Natural killer cell (primary cell): ENCODE results near the gene NFU1. TPM values are rescaled to one million over a fixed set of nuclear protein-coding genes. Genes with fewer than 3 reads are reported as not detected.

Experiments
- ATAC-seq, 3 donors: fragments of 150-1000 bp in 2 of 3; fragments of 200-7000 bp in 1 of 3; cut with Tn5 transposase; 1 replicate in 1 of 3; 2 replicates in 2 of 3; pipeline ENCODE4 v1.10.0; 2021; ENCODE audit warnings: mild to moderate bottlenecking in 2 of 3, moderate library complexity in 2 of 3
- DNase-seq, 2 donors: peaks; one replicate each; pipeline versions ENCODE4 v3.0.0 to v3.0.0-alpha.2; 2013 to 2021; ENCODE audit warnings: mixed read lengths in 1 of 2
- H3K27ac ChIP-seq: one replicate; pipeline ENCODE4 v1.5.1; 2013; ENCODE audit warnings: mild to moderate bottlenecking, low read length
- H3K27me3 ChIP-seq: one replicate; pipeline ENCODE4 v1.6.1; 2013; ENCODE audit warnings: low read length; ENCODE audit not compliant: control insufficient read depth, insufficient read depth
- H3K36me3 ChIP-seq: one replicate; pipeline ENCODE4 v1.6.1; 2013; ENCODE audit warnings: low read length; ENCODE audit not compliant: control insufficient read depth, insufficient read depth
- H3K4me1 ChIP-seq: one replicate; pipeline ENCODE4 v1.6.1; 2013; ENCODE audit warnings: low read length; ENCODE audit not compliant: control insufficient read depth, insufficient read depth
- H3K4me3 ChIP-seq: one replicate; pipeline ENCODE4 v1.5.1; 2013; ENCODE audit warnings: low read length
- H3K9me3 ChIP-seq: one replicate; pipeline ENCODE4 v1.6.1; 2013; ENCODE audit warnings: low read length; ENCODE audit not compliant: control insufficient read depth, insufficient read depth
- H3K27ac Mint-ChIP-seq, 2 donors: one replicate each; pipeline ENCODE4 v1.8.0; 2022; ENCODE audit warnings: mild to moderate bottlenecking in 2 of 2, mixed read lengths in 2 of 2, moderate library complexity in 1 of 2
- H3K27me3 Mint-ChIP-seq, 2 donors: one replicate each; pipeline ENCODE4 v1.8.0; 2022; ENCODE audit warnings: low read depth in 2 of 2, mixed read lengths in 2 of 2
- H3K36me3 Mint-ChIP-seq: one replicate; pipeline ENCODE4 v1.8.0; 2022; ENCODE audit warnings: mixed read lengths
- H3K4me1 Mint-ChIP-seq, 2 donors: one replicate each; pipeline ENCODE4 v1.8.0; 2022; ENCODE audit warnings: mixed read lengths in 2 of 2
- H3K4me3 Mint-ChIP-seq: one replicate; pipeline ENCODE4 v1.8.0; 2022; ENCODE audit warnings: mild to moderate bottlenecking, moderate library complexity, mixed read lengths
- H3K9me3 Mint-ChIP-seq, 2 donors: one replicate each; pipeline ENCODE4 v1.8.0; 2022; ENCODE audit warnings: mixed read lengths in 2 of 2
- CTCF ChIP-seq: fragments of 200-600 bp; IDR thresholded peaks from one replicate; pipeline ENCODE4 v1.8.0; 2022; ENCODE audit warnings: antibody characterized with exemption
- WGBS: methylation state at CpG from one replicate; pipeline ENCODE4 v1.1.7; 2013; ENCODE audit warnings: missing lambda C conversion rate; ENCODE audit not compliant: insufficient coverage; 5-methylcytosine and 5-hydroxymethylcytosine counted together
- intact Hi-C: fragments of 100-400 bp; cut with micrococcal nuclease; formaldehyde crosslinking; loops from one replicate; pipeline ENCODE4 v1.14.2; 2022
- total RNA-seq, 4 donors: library from RNA; stranded (reverse); fragments of 120-200 nt in 1 of 4; gene quantifications; one replicate each; pipeline versions ENCODE4 v1.2.3 to v1.2.4, GENCODE V29; 2013 to 2022

NFU1 gene
- total RNA-seq, 3 donors from 2014 or later (not counting 1 experiment from before 2014, with no cell fraction given): 21.4 to 25.0 (median 23.6) TPM

- Histone ChIP-seq H3K9me3 (no peaks in the 10 kb centered on the region), H3K27ac (no peak overlapping the region), H3K36me3 (no peaks in the 10 kb centered on the region), H3K4me3 (no peak overlapping the region), H3K27me3 (no peaks in the 10 kb centered on the region), H3K4me1 (peaks cover 8% of the 10 kb centered on the region)
- DNase-seq: no peak
- no peak for TF ChIP-seq CTCF
- Mint-ChIP-seq H3K4me1 (peaks cover 19 to 21% of the 10 kb centered on the region in 2 donors), H3K27ac (no peak overlapping the region), H3K9me3 (no peaks in the 10 kb centered on the region), H3K27me3 (no peaks in the 10 kb centered on the region), H3K36me3 (no peaks in the 10 kb centered on the region), H3K4me3 (no peak overlapping the region)
- WGBS: 96% methylated on average over 3 of the region's 3 CpGs
- intact Hi-C loops: no loop called here
- no peak for ATAC-seq
These were observed 47.2 kb downstream of the NFU1 start for GRCh38 chr2:69390001-69390400.

GRCh38 chr2:69389271-69389670, 48.0 kb downstream of the NFU1 start:
- Histone ChIP-seq H3K36me3 (no peaks in the 10 kb centered on the region), H3K9me3 (no peaks in the 10 kb centered on the region), H3K4me3 (no peak overlapping the region), H3K27ac (no peak overlapping the region), H3K27me3 (no peaks in the 10 kb centered on the region), H3K4me1 (peaks cover 8% of the 10 kb centered on the region)
- DNase-seq (no peak), ATAC-seq (no peak)
- H3K4me3 Mint-ChIP-seq: peak overlapping the region; percentile 26
- H3K27ac Mint-ChIP-seq: no peak overlapping the region
- intact Hi-C loops: no loop called here
- no peak for TF ChIP-seq CTCF
- WGBS: 100% methylated on average over 2 of the region's 3 CpGs
- H3K4me1 Mint-ChIP-seq: peaks cover 19 to 21% of the 10 kb centered on the region in 2 donors
- no peaks in the 10 kb centered on the region for H3K27me3 Mint-ChIP-seq
- H3K9me3 Mint-ChIP-seq: no peaks in the 10 kb centered on the region
- no peaks in the 10 kb centered on the region for H3K36me3 Mint-ChIP-seq

GRCh38 chr2:69387770-69388481, 49.3 kb downstream of the NFU1 start:
- WGBS: 93% methylated on average over 10 of the region's 14 CpGs
- peak overlapping the region; percentile 79 for H3K27ac ChIP-seq
- no peaks in the 10 kb centered on the region for H3K9me3 ChIP-seq
- Mint-ChIP-seq H3K36me3 (no peaks in the 10 kb centered on the region), H3K9me3 (no peaks in the 10 kb centered on the region), H3K27me3 (no peaks in the 10 kb centered on the region), H3K4me3 (peak overlapping the region; percentile 93), H3K27ac (peak overlapping the region; percentile 70 to 96), H3K4me1 (peaks cover 21 to 24% of the 10 kb centered on the region in 2 donors)
- H3K27me3 ChIP-seq: no peaks in the 10 kb centered on the region
- no peak for TF ChIP-seq CTCF
- peak in 1 of 2 donors; percentile 10 for DNase-seq
- ATAC-seq: no peak
- H3K4me3 ChIP-seq: peak overlapping the region; percentile 74
- no peaks in the 10 kb centered on the region for H3K36me3 ChIP-seq
- intact Hi-C loops: loop anchor here (1.0 kb wide), 1 partner anchor 49 kb away; the partner anchor contains the start of gene NFU1
- peaks cover 8% of the 10 kb centered on the region for H3K4me1 ChIP-seq
